BJ (cell line): ENCODE data around the gene RERE. TPM values are rescaled to one million over a fixed set of nuclear protein-coding genes. Genes with fewer than 3 reads are reported as not detected.
"Not testable (repeated sequence)": the region's sequence is repeated elsewhere in the genome, so short reads cannot be mapped to it uniquely, and the experiment has no call there.

ENCODE experiments used
- CTCF ChIA-PET: fragments of 350-600 bp; formaldehyde crosslinking; extraction: SDS; loops from one replicate; lab custom pipeline; 2021; ENCODE audit warnings: antibody characterized with exemption, inconsistent platforms; lab: Yijun Ruan, JAX
- POLR2A ChIA-PET: fragments of 300-600 bp; sonication (Branson Sonifier 250); formaldehyde crosslinking; extraction: SDS; loops from one replicate; lab custom pipeline; 2021; ENCODE audit warnings: antibody characterized with exemption; lab: Charles Lee
- DNase-seq: peaks from one replicate; pipeline ENCODE4 v3.0.0-alpha.2; 2011; ENCODE audit warnings: low read depth
- H3K27me3 ChIP-seq: 2 replicates; pipeline ENCODE4 v1.6.0; 2011; ENCODE audit warnings: low read length; ENCODE audit not compliant: control insufficient read depth, insufficient read depth
- H3K36me3 ChIP-seq: 2 replicates; pipeline ENCODE4 v1.5.1; 2011; ENCODE audit warnings: low read length; ENCODE audit not compliant: control insufficient read depth, insufficient read depth
- H3K4me3 ChIP-seq: 2 replicates; pipeline ENCODE4 v1.5.1; 2011; ENCODE audit warnings: low read depth, mild to moderate bottlenecking, control low read depth, low read length
- CTCF ChIP-seq: IDR thresholded peaks from 2 replicates; pipeline ENCODE4 v1.5.1; 2011; ENCODE audit warnings: low read depth, mild to moderate bottlenecking, control low read depth, inconsistent platforms, low read length, moderate library complexity; ENCODE audit not compliant: insufficient read depth
- polyA plus RNA-seq: library from polyadenylated mRNA; depleted of rRNA; stranded (reverse); fragments of >200 nt; gene quantifications from 2 replicates; pipeline ENCODE4 v1.2.3, GENCODE V29; 2011

Gene RERE
- polyA plus RNA-seq, 1 experiment, result 3.8 TPM

- no peaks in the 10 kb centered on the region for H3K27me3 ChIP-seq
- no peak overlapping the region for H3K4me3 ChIP-seq
- no peak for DNase-seq
- TF ChIP-seq CTCF, result no peak
- POLR2A ChIA-PET, result no interaction called here
- no peaks in the 10 kb centered on the region for H3K36me3 ChIP-seq
- CTCF ChIA-PET, result interaction anchor here (0.9 to 1.1 kb wide), 2 partner anchors 21 to 114 kb away, joined by 3 read pairs; no protein-coding TSS in a partner anchor
Measured at GRCh38 chr1:8456991-8457390, 360.4 kb downstream of the RERE start.

DNA sequence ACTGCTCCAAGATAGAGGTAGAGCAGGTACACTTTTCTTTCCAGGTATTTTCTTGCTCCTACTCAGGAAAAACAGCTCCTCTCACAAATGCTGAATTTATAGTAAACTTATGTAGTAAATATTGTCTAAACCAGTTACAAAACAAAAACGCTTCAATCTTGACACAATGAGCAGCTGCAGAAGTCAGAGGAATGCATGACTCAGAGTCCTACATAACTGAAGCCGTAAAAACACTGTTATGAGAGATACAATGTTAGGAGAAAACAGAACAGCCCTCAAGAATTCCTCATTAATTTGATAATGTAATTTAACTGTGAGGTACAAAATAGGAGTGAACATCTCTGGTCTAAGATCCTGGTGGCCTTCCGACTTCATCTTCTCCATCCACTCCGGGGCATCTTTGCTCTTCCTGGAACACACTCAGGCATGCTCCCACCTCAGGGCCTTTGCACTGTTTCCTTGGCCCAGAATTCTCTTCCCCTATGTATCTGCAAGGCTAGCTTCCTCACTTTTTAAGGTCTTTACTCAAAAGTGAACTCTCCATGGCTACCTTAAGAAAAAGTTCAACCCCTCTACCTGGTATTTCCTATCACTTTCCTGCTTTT, 361.0 kb downstream of the RERE start:
- CTCF ChIA-PET, result interaction anchor here (0.9 to 1.7 kb wide), 4 partner anchors 47 to 442 kb away, joined by 3 to 4 read pairs (median 3); no protein-coding TSS in a partner anchor
- Histone ChIP-seq H3K27me3 (no peaks in the 10 kb centered on the region), H3K36me3 (no peaks in the 10 kb centered on the region), H3K4me3 (no peak overlapping the region)
- POLR2A ChIA-PET, result interaction anchor here (0.7 kb wide), 1 partner anchor 48 kb away, joined by 3 read pairs; no protein-coding TSS in a partner anchor
- DNase-seq, result no peak
- no peak for TF ChIP-seq CTCF

- Histone ChIP-seq H3K4me3 (no peak overlapping the region), H3K27me3 (no peaks in the 10 kb centered on the region), H3K36me3 (no peaks in the 10 kb centered on the region)
- no peak for DNase-seq
- TF ChIP-seq CTCF, result no peak
- CTCF ChIA-PET, result interaction anchor here (1.2 to 1.7 kb wide), 3 partner anchors 47 to 442 kb away, joined by 3 to 4 read pairs (median 3); no protein-coding TSS in a partner anchor
- POLR2A ChIA-PET, result interaction anchor here (0.7 kb wide), 1 partner anchor 47 kb away, joined by 3 read pairs; no protein-coding TSS in a partner anchor
Measured at GRCh38 chr1:8455700-8456307, 361.6 kb downstream of the RERE start.

- TF ChIP-seq CTCF, result no peak
- no peak for DNase-seq
- ChIA-PET CTCF (interaction anchor here (1.9 to 2.0 kb wide), 2 partner anchors 14 to 111 kb away, joined by 4 to 5 read pairs; no protein-coding TSS in a partner anchor), POLR2A (no interaction called here)
- Histone ChIP-seq H3K27me3 (no peaks in the 10 kb centered on the region), H3K36me3 (no peaks in the 10 kb centered on the region; the same call in 1 of the 2 replicates), H3K4me3 (no peak overlapping the region)
Measured at GRCh38 chr1:8450312-8450711, 367.1 kb downstream of the RERE start.

DNA sequence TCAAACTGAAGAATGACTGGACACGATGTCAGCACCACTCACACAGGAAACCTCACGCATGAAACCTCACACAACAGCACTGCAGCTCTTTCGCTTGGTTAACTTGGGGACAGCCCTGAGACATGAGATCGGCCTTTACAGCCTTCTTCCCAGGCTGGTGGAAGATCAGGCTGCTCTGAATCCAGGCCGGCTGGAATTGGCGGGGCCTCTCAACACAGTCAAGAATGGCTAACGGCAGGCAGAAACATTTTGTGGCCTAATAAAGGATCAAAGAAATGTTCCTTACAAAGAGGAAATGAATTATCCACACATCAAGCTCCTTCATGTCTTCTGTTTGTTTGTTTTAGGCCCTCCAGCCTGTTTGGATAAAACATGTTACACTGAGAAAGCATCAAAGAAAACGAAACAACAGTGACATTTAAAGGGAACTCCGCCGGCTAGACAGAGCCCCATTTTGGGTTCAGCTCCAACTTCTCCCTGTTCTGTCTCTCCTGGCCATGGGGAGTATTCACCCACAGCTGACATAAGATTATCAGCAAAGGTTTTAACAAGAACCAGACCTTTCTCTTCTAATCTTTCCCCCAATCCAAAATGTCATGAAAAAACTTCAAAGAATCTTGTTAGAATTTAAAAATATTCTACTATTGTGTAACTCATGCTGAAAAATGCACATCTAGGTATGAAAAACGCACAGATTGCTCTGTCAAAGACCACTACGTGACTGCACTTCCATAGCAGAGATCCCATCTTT, 368.4 kb downstream of the RERE start:
- CTCF ChIA-PET, result no interaction called here
- Histone ChIP-seq H3K27me3 (no peaks in the 10 kb centered on the region), H3K4me3 (no peak overlapping the region), H3K36me3 (no peaks in the 10 kb centered on the region; the same call in 1 of the 2 replicates)
- DNase-seq, result no peak
- POLR2A ChIA-PET, result no interaction called here
- TF ChIP-seq CTCF, result no peak

GRCh38 chr1:8448505-8448904, 368.9 kb downstream of the RERE start:
- CTCF ChIA-PET, H3K36me3 ChIP-seq, H3K4me3 ChIP-seq, H3K27me3 ChIP-seq, DNase-seq, POLR2A ChIA-PET: not testable (repeated sequence)
